ENCODE measurements around the gene NSMF.
A peak's percentile ranks its signal among the peaks of the same experiment; 100 is the strongest.

The NSMF gene

DNA sequence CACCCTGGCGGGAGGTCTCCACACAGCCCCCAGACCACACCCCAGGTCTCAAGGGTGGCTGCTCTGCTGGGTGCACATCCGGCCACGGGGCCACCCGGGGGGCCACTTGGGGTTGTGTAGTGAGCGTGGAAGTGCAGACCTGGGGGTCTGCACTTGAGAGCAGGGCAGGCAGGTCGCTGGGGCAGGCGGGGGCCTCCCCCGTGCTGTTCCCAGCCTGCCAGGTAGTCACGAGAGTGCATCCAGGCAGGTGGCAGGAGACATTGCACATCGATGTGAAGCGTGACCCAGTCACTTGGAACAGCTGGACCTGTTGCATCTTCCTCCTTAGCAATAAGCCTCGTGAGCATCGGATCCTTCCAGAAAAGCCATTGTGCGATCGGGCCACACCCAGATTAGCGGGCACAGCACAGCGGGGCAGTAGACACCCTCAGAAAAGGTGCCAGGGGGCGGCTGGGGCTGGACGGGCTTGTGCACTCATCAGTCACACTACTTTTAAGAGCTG lies 13.2 kb downstream of the NSMF start:
- no peak for DNase-seq

DNA sequence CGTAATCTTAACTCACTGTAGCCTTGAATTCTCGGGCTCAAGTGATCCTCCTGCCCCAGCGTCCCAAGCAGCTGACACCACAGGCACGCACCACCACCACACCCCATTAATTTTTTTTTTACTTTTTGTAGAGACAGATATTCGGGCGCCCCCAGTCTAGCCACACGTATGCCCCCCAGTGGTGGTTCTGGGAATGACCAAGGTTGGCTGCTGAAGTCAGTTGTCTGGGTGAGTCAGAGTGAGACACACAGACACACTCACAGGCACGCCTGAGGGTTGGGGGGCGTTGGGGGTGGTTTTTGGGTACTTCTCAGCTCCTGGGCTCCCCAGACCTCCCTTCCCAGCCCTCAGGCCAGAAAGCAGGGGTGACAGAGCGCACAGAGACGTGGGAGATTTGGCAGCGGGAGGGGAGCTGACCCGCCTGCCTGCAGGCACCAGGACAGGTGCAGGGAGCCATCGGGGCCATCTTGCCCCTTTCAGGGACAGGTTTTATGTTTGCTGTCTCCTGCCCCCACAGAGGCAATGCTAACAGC lies 13.8 kb downstream of the NSMF start:
- peak; percentile 72 for DNase-seq

DNA sequence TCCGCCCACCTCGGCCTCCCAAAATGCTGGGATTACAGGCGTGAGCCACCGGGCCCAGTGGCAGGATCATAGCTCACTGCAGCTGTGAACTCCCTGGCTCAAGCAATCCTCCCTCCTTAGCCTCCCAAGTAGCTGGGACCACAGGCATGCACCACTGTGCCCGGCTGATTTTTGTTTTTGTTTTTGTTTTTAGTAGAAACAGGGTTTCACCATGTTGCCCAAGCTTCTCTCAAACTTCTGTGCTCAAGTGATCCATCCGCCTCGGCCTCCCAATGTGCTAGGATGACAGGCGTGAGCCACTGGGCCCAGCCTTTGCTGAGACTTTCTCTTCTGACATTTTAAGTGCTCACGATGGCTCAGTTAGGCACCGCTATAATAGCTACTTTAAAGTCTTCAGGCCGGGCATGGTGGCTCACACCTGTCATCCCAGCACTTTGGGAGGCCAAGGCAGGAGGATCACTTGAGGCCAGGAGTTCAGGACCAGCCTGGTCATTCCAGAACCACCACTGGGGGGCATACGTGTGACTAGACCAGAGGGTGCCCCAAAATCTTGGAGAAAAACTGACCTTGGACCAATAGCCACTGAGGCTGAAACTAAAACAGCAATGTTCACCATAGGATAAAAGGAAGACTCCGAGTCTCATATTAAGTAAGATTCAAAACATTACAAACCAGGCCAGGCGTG lies 14.9 kb downstream of the NSMF start:
- no peak for DNase-seq

DNA sequence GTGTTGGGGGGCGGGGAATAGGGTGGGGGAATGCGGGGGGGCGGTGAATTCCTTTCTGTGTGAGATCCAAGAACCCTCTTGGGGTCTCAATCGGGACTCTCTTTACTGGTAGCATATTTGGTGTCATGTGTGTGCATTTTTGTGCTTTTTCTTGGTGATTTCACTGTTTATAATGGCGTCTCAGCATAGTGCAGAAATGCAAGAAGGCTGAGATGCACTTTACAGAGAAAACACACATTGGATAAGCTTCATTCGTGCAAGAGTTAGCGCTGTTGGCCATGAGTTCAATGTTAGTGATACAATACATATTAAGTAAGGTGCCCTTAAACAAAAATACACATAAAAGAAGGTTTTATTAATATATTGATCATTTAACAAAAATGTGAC lies 17.2 kb downstream of the NSMF start:
- no peak for DNase-seq

DNA sequence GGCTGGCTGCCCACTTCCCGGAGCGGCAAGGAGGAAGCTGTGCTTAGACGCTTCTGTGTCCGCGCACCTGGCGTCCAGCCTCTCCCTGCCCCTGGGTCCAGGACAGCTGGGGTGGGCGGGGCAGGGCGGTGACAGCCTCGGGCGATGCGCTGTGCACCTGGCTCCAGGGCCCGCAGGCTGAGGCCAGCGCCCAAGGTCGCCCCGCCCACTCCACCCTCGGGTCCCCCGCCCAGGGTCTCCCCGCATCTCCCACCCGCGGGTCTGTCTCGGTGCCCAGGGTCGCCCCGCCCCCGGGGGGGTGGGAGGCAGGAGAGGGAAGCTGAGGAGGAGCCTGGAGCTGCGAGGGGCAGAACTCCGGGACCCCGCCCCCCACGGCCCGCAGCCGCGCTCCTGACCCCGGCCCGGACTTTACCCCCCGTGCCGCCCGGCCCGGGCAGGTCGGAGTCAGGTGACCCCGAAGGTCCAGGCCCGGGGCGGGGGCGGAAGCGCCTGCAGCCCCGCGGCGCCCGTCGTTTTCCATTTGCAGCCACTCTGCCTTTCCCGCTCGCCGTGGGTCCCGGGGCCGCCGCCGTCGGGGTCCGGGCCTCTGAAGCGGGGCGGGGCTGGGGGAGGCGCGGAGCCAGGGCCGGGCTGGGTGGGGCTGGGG lies 17.7 kb downstream of the NSMF start, which contains the start of gene ENTPD8:
ENTPD8 (minus strand) TSS at position 69 of the 646 bp plus-strand sequence. CDS start 3,072 bp downstream, outside the sequence.
- DNase-seq, result no peak

DNA sequence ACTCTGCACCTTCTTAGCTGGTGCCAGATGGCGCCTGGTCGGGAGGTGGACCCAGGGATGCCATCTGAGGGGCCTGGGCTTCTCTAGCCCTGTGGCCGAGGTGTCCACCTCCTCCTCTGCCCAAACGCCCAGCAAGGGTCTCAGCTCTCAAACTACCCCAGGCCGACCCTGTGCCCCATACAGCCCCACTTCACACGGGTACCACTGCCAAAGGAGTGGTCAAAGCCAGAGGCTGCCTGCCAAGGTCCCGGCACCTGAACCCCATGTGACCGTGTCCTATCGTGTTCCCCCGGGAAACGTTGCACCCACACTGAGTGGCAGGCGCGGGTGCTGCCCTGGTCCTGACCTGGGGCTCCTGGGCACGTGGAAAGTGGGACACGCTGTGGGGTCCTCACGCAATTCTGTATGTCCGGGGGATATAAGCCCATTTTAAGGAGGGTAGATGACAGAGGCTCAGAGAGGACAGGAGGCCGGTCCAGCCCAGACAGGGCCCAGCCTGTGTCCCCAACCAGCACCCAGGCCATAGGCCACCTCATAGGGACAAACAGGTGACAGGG lies 19.9 kb downstream of the NSMF start:
- DNase-seq, result no peak

DNA sequence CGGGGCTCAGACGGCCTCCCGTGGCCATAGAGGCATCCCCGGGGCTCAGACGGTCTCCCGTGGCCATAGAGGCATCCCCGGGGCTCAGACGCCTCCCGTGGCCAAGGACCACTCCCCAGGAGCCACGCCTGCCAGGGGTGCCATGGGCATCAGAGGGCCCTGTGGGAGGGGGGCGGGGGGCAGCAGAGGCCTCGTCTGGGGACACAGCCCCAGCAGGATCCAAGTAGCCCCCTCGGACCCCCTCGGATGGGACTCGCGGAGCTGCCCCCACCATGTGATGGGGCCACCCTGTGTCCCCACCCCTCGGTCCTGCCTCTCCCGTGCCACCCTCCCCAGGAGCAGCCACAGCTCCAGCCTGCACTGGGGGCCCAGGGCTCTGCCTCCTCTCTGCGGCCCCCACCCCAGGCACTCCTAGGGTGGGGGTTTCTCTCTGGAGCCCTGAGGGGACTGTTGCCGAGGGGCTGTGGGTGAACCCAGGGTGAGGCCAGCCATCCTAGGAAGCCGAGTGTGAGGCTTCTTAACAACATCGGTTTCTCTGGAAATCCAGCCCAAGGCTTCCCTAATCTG lies 20.5 kb downstream of the NSMF start:
- no peak for DNase-seq

DNA sequence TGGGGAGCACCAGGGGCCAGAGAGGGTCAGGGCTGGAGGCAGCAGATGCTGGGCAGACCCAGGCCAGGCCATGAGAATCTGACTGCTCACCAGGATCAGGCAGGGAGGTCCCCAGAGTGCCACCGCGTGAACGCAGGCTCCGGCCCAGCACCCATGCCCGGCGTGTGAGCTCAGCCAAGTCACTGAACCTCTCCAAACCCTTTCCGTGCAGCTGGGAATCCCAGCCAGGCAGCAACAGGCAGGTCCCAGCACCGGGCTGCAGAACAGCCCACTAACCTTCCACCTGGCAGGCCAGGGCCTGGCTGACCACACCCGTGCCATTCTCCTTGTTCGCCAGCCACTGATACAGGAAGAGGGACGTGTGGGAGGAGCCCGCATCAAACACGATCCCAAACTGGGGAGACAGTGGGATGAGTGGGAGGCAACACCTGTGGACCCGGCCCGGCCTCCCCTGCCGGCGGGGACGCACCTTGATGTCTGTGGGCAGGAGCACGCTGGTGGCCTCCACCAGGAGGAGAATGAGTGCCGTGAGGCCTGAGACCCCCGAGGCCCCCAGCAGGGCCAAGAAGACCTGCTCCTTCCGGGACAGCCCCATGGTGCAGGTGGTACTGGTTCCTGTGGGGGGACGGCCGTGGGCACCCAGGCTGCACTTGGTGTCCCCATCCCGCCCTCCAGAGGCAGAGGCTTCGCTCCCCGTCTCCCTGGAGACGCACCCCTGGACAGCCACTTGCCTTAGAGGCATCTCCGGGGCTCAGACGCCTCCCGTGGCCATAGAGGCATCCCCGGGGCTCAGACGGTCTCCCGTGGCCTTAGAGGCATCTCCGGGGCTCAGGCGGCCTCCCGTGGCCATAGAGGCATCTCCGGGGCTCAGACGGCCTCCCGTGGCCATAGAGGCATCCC lies 21.2 kb downstream of the NSMF start:
- DNase-seq, result no peak

DNA sequence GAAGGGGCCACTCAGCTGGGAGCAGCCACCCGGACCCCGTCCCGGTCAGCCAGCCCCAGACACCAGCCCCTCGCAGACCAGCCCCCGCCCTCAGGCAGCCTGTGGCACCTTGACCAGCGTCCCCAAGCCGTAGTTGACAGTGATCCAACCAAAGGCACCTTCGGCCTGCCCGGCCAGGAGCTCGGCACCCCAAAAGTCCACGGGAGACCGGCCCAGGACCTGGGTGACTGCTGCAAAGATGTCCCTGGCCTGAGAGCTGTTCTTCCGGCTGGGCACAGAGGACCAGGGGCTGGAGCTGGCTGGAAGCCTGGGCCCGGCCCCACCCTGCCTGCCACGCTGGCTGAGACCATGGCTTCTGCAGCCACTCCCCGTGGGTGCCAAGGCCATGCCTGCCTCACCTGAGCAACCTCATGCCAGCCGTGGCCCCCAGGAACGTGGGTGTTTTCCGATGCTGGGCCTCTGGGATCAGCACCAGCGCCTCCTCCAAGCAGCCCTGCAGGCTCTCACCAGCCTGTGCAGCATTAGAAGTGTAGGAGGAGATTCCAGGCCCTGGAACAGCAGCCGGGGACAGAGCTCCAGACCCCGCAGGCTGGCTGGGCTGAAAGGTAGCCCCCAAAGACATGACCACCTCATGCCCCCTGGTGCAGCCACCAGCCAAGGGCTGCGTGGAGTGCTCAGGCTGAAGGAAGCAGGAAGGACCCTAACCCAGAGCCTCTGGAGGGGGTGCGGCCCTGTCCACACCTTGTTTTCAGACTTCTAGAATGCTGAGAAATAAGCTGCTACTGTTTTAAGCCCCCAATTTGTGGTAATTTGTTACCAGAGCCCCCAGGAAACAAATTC lies 22.2 kb downstream of the NSMF start:
- no peak for DNase-seq

DNA sequence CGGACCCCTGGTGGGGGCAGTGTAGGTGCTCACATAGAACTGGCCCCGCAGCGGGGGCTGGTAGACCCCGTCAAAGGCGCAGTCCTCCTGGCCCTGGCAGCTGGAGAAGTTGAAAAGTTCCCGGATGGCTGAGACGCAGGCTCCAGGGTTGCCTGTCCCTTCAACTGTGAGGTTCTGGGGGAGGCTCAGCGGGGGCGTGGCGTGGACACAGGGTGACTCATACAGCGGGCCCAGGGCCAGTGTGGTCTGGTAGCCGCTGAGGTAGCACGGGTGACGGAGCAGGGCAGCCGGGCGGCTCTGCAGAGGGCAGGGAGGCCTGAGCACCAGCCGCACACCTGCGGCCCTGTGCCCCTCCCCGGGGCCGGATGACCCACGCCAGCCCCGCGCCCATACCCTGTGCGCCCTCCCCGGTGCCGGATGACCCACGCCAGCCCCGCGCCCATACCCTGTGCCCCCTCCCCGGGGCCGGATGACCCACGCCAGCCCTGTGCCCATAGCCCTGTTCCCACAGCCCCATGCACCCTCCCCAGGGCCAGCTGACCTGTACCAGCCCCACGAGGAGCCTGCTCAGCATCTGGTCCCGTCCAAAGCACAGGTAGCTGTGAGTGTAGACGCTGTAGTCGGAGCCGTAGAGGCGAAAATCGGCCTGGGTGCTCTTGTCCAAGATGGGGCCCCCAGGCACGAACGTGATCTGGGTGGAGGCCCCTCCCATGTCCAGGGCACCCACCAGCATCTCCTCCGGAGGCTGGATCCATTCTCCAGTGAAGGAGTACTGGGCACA lies 23.0 kb downstream of the NSMF start:
- DNase-seq, result peak; percentile 77

DNA sequence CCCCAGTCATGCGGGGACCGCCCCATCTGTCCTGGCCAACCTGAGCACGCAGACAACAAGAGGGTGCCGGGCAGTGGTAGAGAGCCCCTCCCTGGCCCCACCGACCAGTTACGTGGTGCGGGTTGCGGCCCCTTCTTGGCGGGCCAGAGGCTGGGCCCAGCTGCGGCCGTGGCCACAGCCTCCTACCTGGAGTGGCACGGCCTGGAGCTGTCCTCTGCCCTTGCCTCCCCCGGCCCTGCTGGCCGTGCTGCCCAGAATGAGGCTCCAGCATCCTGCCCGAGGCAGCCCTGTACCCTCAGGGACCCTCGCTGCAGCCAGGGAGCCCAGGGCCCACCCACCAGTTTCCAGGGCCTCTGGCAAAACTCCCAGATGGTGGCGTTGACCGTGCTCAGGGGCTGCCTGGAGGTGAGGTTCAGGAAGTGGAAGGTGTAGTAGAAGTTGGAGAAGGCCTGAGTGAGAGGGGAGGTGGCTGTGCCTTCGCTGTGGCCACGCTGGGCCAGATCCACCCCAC lies 23.7 kb downstream of the NSMF start:
- no peak for DNase-seq

DNA sequence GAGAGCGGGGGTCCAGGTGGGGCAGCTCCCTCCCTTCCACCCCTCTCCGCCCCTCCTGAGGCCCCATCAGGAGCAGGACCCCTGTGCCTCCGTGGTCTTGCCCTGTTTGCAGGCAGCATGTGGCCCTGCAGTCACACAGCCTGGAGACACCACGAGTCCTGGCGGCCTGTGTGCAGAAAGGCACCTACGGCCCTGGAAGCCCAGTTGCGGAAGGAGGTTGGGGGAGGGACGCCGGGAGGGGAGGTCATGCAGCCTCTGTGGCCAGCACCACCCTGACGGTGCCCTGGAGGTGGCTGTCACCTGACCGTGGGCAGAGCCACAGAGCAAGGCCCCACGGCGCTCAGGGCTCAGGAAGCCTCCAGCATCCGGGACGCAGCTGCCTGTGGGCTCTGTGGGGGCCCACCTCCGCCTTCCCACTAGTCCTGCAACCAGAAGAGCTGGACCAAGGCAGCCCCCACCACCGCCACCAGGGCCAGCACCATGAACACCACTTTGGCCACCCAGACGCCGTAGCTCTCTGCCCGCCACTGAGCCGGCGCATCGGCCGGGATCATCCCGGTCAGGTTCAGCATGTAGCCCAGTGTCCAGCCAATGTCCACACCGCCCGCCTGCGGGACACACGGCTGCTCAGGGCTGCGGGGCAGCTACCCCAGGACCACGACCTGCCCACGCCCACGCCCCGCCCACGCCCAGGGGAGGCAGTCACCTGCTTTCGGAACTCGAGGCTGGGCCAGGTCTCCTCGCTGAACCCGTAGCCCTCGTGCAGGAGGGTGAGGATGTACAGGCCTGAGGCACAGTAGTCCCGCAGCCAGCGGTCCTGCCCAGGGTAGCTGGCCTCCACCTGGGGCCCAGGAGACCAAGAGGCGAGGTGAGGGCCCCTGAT lies 24.4 kb downstream of the NSMF start:
- no peak for DNase-seq

DNA sequence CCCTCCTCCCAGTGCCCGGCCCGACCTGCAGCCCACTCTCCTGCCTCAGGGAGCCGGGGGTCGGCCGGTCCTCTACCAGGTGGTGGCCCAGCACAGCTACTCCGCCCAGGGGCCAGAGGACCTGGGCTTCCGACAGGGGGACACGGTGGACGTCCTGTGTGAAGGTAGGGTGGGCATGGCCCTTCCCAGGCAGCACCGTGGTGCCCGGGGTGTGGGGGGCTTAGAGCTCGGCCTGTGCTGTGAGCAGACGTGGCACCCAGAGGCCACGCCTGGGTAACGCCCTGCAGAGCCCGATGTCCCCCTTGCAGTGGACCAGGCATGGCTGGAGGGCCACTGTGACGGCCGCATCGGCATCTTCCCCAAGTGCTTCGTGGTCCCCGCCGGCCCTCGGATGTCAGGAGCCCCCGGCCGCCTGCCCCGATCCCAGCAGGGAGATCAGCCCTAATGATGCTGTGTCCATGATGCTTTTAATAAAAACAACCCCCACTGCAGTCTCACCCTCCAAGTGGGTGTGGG lies 25.2 kb downstream of the NSMF start:
- DNase-seq, result no peak

DNA sequence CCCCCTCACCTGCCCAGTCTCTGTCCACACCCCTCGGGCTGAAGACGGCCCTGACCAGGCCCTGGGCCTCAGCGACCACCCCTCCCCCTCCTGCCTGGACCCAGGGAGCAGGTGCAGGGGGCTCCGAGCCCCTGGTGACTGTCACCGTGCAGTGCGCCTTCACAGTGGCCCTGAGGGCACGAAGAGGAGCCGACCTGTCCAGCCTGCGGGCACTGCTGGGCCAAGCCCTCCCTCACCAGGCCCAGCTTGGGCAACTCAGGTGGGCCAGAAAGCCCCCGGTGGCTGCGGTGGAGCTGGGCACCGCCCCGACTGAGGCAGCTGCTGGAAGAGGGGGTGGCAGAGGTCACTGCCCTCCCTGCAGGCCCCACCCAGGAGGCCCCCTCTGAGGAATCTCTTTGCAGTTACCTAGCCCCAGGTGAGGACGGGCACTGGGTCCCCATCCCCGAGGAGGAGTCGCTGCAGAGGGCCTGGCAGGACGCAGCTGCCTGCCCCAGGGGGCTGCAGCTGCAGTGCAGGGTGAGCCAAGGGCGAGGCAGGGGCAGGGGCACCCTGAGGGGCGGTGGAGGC lies 25.7 kb downstream of the NSMF start:
- no peak for DNase-seq

DNA sequence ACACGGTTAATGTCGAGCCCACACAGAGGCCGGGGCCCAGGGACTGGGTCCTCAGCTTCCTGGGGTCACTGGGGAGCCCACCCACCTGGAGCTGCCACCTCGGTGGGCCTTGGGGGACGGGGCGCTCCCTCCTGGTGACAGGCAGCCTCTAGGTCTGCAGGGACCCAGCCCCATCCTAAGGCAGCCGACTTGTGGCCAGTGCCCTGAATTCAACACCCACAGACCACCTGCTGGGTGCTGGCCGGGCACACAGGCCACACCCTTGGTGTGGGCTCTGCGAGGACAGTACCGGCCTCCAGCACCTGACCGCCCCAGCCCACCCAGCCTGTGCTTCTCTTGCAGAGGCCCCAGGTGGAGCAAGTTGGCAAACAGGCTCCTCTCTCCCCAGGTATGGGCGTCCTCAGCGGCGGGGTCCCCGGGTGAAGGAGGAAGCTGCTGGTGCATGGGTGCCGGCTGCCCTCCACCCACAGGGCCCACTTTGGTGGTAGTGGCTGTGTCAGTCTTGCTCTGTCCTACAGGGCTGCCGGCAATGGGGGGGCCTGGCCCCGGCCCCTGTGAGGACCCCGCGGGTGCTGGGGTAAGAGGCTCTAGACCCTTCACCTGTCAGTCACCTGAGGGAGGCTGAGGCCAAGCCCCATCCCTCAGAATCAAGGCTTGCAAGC lies 26.3 kb downstream of the NSMF start:
- DNase-seq, result no peak

DNA sequence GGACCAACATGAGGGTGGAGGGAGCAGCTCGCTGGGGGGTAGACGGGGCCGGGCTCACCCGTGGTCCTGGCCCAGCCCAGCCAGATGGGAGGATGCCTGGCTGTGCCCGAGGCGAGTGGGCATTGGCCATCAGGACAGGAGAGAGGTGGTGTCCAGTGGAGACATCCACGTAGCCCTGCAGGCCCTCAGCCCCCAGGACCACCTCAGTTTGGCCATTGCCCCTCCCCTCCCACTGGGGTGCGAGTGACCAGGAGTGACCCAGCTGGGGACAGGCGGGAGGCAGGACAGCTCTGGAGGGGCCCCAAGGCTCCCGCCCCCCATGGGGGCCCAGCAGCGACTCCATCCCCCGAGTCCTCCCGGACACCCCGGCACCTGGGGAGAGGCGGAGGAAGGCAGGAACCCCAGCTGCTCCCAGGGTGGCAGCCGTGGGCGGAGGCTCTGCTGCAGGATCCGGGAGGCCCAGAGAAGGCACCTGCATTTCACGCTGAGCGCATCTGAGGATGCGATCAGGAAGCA lies 27.7 kb downstream of the NSMF start:
- no peak for DNase-seq

DNA sequence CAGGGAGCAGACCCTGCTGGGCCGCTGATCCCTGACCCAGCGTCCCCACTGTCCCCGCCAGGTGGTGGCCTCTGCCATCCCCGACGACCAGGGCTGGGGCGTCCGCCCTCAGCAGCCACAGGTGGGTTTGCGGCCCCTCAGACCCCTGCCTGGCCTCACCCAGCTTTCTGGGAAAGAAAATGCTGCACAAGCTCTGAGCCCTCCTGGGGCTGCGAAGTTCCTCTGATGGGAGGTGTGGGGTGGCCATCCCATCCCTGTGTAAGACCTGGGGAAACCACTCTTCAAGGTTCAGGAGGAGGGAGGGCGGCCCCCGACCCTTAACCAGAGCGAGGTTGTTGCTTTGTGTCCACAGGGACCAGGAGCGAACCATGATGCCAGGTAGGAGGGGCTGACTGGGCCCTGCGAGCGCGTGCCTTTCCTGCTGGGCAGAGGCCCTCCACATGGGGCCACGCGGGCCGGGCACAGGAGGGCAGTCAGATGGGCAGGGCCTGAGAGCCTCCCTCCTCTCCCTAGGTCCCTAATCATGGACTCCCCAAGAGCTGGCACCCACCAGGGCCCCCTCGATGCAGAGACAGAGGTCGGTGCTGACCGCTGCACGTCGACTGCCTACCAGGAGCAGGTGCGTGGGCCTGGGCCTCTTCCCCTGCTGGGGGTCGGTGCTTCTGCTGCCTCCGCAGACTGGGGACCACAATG lies 28.3 kb downstream of the NSMF start:
- no peak for DNase-seq

All from T1000 (cell line).